ENCODE measurements around the gene RASGRF1.

RASGRF1 gene

DNA sequence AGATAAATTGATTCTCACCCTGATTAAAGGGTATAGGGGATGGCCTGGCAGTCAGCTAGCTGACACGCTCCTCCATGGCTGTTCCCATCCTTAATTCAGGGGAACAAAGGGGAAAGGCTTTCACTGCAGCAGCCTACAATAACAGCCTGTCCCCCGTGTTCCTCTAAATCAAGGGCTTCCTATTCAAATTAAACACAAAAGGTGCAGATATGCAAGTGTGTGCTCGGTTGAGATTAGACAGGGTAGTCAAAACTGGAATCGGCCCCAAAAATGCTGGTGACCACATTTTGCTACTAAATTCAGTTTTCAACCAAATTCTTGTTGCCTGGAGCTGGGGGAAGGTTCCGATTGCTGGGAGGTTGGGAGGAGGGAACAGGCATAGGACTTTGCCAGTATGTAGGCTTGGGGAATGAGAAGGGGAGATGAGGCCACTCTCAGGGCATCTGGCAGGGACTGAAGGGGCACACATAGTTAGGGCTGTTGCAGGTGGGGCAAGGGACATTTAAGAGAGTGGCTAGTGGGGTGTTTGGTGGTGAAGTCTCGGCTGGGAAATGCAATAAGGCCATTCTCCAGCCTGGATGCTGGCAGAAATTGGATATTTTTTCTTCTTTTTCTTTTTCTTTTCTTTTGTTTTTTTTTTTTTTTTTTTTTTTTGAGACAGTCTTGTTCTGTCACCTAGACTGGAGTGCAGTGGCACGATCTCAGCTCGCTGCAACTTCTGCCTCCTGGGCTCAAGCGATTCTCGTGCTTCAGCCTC lies 112.8 kb downstream of the RASGRF1 start:
- TF ChIP-seq MYC (IDR thresholded peaks at IDR 0.05; ENCODE audit: low read depth, low read length) = no peak
- TF ChIP-seq POLR2A (IDR thresholded peaks at IDR 0.05; ENCODE audit: extremely low read depth, insufficient read length) = no peak
- TF ChIP-seq MAX (IDR thresholded peaks at IDR 0.05; ENCODE audit: low read depth, low read length) = no peak
- no peak for TF ChIP-seq CTCF (IDR thresholded peaks at IDR 0.05; ENCODE audit: low read depth, low read length)
- no peak for DNase-seq (ENCODE audit: low read depth)
- H3K4me3 ChIP-seq (ENCODE audit: low read depth, low read length) = no peak overlapping the region

- TF ChIP-seq MYC (IDR thresholded peaks at IDR 0.05; ENCODE audit: low read depth, low read length) (no peak), CTCF (IDR thresholded peaks at IDR 0.05; ENCODE audit: low read depth, low read length) (no peak), POLR2A (IDR thresholded peaks at IDR 0.05; ENCODE audit: extremely low read depth, insufficient read length) (no peak), MAX (IDR thresholded peaks at IDR 0.05; ENCODE audit: low read depth, low read length) (no peak)
- DNase-seq (ENCODE audit: low read depth) = peak; percentile 64
These were observed 113.4 kb downstream of the RASGRF1 start for GRCh38 chr15:78977091-78977571.

GRCh38 chr15:78976691-78977090 lies 113.9 kb downstream of the RASGRF1 start:
- no peak overlapping the region for H3K4me3 ChIP-seq (ENCODE audit: low read depth, low read length)
- DNase-seq (ENCODE audit: low read depth) = peak; percentile 29

More at GRCh38 chr15:78977091-78977571, 113.4 kb downstream of the RASGRF1 start:
- no peak overlapping the region for H3K4me3 ChIP-seq (ENCODE audit: low read depth, low read length)

GRCh38 chr15:78974272-78974918 lies 116.2 kb downstream of the RASGRF1 start:
- no peak for DNase-seq (ENCODE audit: low read depth)
- no peak overlapping the region for H3K4me3 ChIP-seq (ENCODE audit: low read depth, low read length)
- TF ChIP-seq MAX (IDR thresholded peaks at IDR 0.05; ENCODE audit: low read depth, low read length) (no peak), POLR2A (IDR thresholded peaks at IDR 0.05; ENCODE audit: extremely low read depth, insufficient read length) (no peak), MYC (IDR thresholded peaks at IDR 0.05; ENCODE audit: low read depth, low read length) (no peak), CTCF (IDR thresholded peaks at IDR 0.05; ENCODE audit: low read depth, low read length) (no peak)

More at GRCh38 chr15:78976691-78977090, 113.9 kb downstream of the RASGRF1 start:
- TF ChIP-seq CTCF (IDR thresholded peaks at IDR 0.05; ENCODE audit: low read depth, low read length) (no peak), MYC (IDR thresholded peaks at IDR 0.05; ENCODE audit: low read depth, low read length) (no peak), POLR2A (IDR thresholded peaks at IDR 0.05; ENCODE audit: extremely low read depth, insufficient read length) (no peak), MAX (IDR thresholded peaks at IDR 0.05; ENCODE audit: low read depth, low read length) (no peak)

DNA sequence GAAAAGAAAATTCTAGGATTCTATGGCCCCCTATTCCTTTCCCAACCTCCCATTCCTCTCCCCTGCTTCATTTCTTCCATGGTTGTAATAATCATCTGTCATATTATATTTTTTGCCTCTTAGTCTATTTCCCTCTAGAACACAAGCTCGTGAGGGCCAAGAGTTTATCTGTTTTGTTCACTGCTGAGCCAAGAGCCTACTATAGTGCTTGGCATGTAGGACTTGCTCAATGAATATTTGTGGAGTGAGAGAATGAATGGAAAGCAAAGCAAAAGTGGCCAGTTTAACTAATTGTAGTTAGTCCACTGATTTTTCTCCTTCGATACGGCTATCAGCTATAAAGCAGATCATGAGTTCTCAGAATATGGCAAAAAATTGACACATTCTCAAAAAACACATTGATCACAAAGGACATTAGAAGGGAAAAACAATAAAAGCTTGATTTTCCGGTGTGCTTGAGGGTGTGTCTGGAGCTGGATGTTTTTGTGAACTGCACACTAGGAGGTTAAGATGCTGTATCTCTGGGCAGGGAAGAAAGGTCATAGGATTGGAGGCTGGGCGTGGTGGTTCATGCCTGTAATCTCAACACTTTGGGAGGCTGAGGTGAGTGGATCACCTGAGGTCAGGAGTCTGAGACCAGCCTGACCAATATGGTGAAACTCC lies 120.8 kb downstream of the RASGRF1 start:
- no peak for DNase-seq (ENCODE audit: low read depth)
- no peak overlapping the region for H3K4me3 ChIP-seq (ENCODE audit: low read depth, low read length)
- no peak for TF ChIP-seq POLR2A (IDR thresholded peaks at IDR 0.05; ENCODE audit: extremely low read depth, insufficient read length)
- TF ChIP-seq CTCF (IDR thresholded peaks at IDR 0.05; ENCODE audit: low read depth, low read length) = no peak
- TF ChIP-seq MYC (IDR thresholded peaks at IDR 0.05; ENCODE audit: low read depth, low read length) = no peak
- no peak for TF ChIP-seq MAX (IDR thresholded peaks at IDR 0.05; ENCODE audit: low read depth, low read length)

All from NB4 (cell line).